Measurements from ENCODE around the gene OR11L1. TPM values are rescaled to one million over a fixed set of nuclear protein-coding genes. Genes with fewer than 3 reads are reported as not detected.

OR11L1 gene
- not detected in 2 replicates for polyA plus RNA-seq (2012; rRNA removed)
- polyA plus RNA-seq (2012; cell fraction: cytosol; rRNA removed), result not detected in 2 replicates
- not detected in 2 replicates for polyA plus RNA-seq (2012; cell fraction: nucleus; rRNA removed)

DNA sequence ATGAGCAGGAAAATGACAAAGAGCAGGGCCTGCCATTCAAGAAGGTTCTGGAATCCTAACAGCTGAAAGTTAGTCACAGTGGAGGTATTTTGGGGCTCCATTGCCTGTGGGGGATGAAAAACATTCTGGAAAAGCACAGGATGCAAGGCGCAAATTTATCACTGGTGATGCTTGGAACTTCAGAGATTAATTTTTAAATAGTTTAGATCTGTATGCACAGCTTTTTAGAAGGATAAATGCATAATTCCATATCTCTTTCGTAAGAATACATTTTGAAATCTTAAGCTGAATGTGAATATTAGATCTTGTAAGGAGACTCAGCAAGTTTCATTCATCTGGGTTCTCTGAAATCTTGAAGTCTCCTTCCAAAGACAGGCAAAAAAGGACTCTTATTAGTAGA is at the start of gene OR11L1:
Gene OR11L1 (minus strand): TSS at position 101 of the 400 bp plus-strand sequence. CDS start 0 bp downstream, at position 101.
- H3K27me3 ChIP-seq (ENCODE audit: insufficient read depth), result no peaks in the 10 kb centered on the region; the same call in 1 of the 2 replicates
- ChIA-PET CTCF (no interaction called here), POLR2A (no interaction called here)
- no peak within 1 kb of the TSS for H3K4me3 ChIP-seq (ENCODE audit: low read depth in 2 of 2, low read length in 1 of 2)
- no peaks in the 10 kb centered on the region for H4K20me1 ChIP-seq (ENCODE audit: insufficient read depth)
- H3K9ac ChIP-seq, result no peak within 1 kb of the TSS
- H3K4me1 ChIP-seq (ENCODE audit: control insufficient read depth in 1 of 2, insufficient read depth in 2 of 2, low read depth in 1 of 2, low read length in 1 of 2), result no peaks in the 10 kb centered on the region
- H3K27ac ChIP-seq (ENCODE audit: low read depth in 2 of 2, low read length in 1 of 2), result no peak within 1 kb of the TSS
- H2AFZ ChIP-seq (ENCODE audit: low read depth), result no peak within 1 kb of the TSS
- H3K4me2 ChIP-seq, result no peak within 1 kb of the TSS
- no peaks in the 10 kb centered on the region for H3K79me2 ChIP-seq (ENCODE audit: insufficient read depth)
- no peaks in the 10 kb centered on the region for H3K9me3 ChIP-seq
- H3K9me2 ChIP-seq, result no peaks in the 10 kb centered on the region
- H3K36me3 ChIP-seq (replicated peaks in 1 of 2; ENCODE audit: control insufficient read depth in 1 of 2, insufficient read depth in 2 of 2, low read length in 1 of 2), result no peaks in the 10 kb centered on the region
- no peaks in the 10 kb centered on the region for H3F3A ChIP-seq (replicated peaks; ENCODE audit: insufficient read depth)
- no peak for DNase-seq
- TF ChIP-seq, protein P1, sequence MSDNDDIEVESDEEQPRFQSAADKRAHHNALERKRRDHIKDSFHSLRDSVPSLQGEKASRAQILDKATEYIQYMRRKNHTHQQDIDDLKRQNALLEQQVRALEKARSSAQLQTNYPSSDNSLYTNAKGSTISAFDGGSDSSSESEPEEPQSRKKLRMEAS (IDR thresholded peaks at IDR 0.05; ENCODE audit: low read depth), result no peak
- TF ChIP-seq FOXM1 (IDR thresholded peaks at IDR 0.05; ENCODE audit: low read depth) (no peak), TAF1 (IDR thresholded peaks at IDR 0.05; ENCODE audit: borderline replicate concordance, low read depth, low read length) (no peak), SMC3 (IDR thresholded peaks at IDR 0.05; ENCODE audit: low read depth, low read length) (no peak), IRF3 (IDR thresholded peaks at IDR 0.05; ENCODE audit: low read depth, low read length) (no peak), ZBTB33 (IDR thresholded peaks at IDR 0.05; ENCODE audit: borderline replicate concordance, low read depth) (no peak), FOSL2 (IDR thresholded peaks at IDR 0.05; ENCODE audit: borderline replicate concordance, low read depth) (no peak), EP300 (IDR thresholded peaks at IDR 0.05; ENCODE audit: borderline replicate concordance in 1 of 2, low read depth in 1 of 2, low read length in 1 of 2) (no peak), CHD2 (IDR thresholded peaks at IDR 0.05; ENCODE audit: low read length, partially characterized antibody) (no peak), MXI1 (IDR thresholded peaks at IDR 0.05; ENCODE audit: low read depth, low read length) (no peak)
- TF ChIP-seq, protein P2, sequence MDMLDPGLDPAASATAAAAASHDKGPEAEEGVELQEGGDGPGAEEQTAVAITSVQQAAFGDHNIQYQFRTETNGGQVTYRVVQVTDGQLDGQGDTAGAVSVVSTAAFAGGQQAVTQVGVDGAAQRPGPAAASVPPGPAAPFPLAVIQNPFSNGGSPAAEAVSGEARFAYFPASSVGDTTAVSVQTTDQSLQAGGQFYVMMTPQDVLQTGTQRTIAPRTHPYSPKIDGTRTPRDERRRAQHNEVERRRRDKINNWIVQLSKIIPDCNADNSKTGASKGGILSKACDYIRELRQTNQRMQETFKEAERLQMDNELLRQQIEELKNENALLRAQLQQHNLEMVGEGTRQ (IDR thresholded peaks at IDR 0.05; ENCODE audit: borderline replicate concordance, low read depth, low read length), result no peak
- WGBS (ENCODE audit: low lambda C conversion rate), result 17% methylated on average over 2 of the region's 2 CpGs

- H3K36me3 ChIP-seq (replicated peaks in 1 of 2; ENCODE audit: control insufficient read depth in 1 of 2, insufficient read depth in 2 of 2, low read length in 1 of 2), result no peaks in the 10 kb centered on the region
- H4K20me1 ChIP-seq (ENCODE audit: insufficient read depth), result no peaks in the 10 kb centered on the region
- H3K4me3 ChIP-seq (ENCODE audit: low read depth in 2 of 2, low read length in 1 of 2), result no peak overlapping the region
- H3K79me2 ChIP-seq (ENCODE audit: insufficient read depth), result no peaks in the 10 kb centered on the region
- WGBS (ENCODE audit: low lambda C conversion rate), result 31% methylated on average over 10 of the region's 10 CpGs
- H3K4me2 ChIP-seq, result no peak overlapping the region
- TF ChIP-seq, protein P3, sequence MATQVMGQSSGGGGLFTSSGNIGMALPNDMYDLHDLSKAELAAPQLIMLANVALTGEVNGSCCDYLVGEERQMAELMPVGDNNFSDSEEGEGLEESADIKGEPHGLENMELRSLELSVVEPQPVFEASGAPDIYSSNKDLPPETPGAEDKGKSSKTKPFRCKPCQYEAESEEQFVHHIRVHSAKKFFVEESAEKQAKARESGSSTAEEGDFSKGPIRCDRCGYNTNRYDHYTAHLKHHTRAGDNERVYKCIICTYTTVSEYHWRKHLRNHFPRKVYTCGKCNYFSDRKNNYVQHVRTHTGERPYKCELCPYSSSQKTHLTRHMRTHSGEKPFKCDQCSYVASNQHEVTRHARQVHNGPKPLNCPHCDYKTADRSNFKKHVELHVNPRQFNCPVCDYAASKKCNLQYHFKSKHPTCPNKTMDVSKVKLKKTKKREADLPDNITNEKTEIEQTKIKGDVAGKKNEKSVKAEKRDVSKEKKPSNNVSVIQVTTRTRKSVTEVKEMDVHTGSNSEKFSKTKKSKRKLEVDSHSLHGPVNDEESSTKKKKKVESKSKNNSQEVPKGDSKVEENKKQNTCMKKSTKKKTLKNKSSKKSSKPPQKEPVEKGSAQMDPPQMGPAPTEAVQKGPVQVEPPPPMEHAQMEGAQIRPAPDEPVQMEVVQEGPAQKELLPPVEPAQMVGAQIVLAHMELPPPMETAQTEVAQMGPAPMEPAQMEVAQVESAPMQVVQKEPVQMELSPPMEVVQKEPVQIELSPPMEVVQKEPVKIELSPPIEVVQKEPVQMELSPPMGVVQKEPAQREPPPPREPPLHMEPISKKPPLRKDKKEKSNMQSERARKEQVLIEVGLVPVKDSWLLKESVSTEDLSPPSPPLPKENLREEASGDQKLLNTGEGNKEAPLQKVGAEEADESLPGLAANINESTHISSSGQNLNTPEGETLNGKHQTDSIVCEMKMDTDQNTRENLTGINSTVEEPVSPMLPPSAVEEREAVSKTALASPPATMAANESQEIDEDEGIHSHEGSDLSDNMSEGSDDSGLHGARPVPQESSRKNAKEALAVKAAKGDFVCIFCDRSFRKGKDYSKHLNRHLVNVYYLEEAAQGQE (IDR thresholded peaks at IDR 0.05; ENCODE audit: low read depth, low read length), result no peak
- TF ChIP-seq USF1 (IDR thresholded peaks at IDR 0.05; ENCODE audit: borderline replicate concordance, low read depth), result no peak
- no peak for TF ChIP-seq RCOR1 (IDR thresholded peaks at IDR 0.05; ENCODE audit: low read length)
- no peak for TF ChIP-seq IRF3 (IDR thresholded peaks at IDR 0.05; ENCODE audit: low read depth, low read length)
- TF ChIP-seq FOXM1 (IDR thresholded peaks at IDR 0.05; ENCODE audit: low read depth), result no peak
- H3K4me1 ChIP-seq (ENCODE audit: control insufficient read depth in 1 of 2, insufficient read depth in 2 of 2, low read depth in 1 of 2, low read length in 1 of 2), result no peaks in the 10 kb centered on the region
- peaks cover 3% of the 10 kb centered on the region; the same call in 1 of the 2 replicates for H3K27me3 ChIP-seq (ENCODE audit: insufficient read depth)
- H3K9ac ChIP-seq, result no peak overlapping the region
- no peaks in the 10 kb centered on the region for H3K9me2 ChIP-seq
- POLR2A ChIA-PET, result no interaction called here
- H3K9me3 ChIP-seq, result no peaks in the 10 kb centered on the region
- CTCF ChIA-PET, result no interaction called here
- DNase-seq, result no peak
- H3F3A ChIP-seq (replicated peaks; ENCODE audit: insufficient read depth), result no peaks in the 10 kb centered on the region
- no peak overlapping the region for H2AFZ ChIP-seq (ENCODE audit: low read depth)
- no peak overlapping the region for H3K27ac ChIP-seq (ENCODE audit: low read depth in 2 of 2, low read length in 1 of 2)
Measured at GRCh38 chr1:247884797-247885413, 43.2 kb upstream of the OR11L1 start.

Measured in SK-N-SH (cell line).